ENCODE data around the gene IFNE. TPM values are rescaled to one million over a fixed set of nuclear protein-coding genes. Genes with fewer than 3 reads are reported as not detected.
"Not testable (repeated sequence)": the region's sequence is repeated elsewhere in the genome, so short reads cannot be mapped to it uniquely, and the experiment has no call there.

IFNE gene
- total RNA-seq, 2 donors from 2014 or later, result not detected

DNA sequence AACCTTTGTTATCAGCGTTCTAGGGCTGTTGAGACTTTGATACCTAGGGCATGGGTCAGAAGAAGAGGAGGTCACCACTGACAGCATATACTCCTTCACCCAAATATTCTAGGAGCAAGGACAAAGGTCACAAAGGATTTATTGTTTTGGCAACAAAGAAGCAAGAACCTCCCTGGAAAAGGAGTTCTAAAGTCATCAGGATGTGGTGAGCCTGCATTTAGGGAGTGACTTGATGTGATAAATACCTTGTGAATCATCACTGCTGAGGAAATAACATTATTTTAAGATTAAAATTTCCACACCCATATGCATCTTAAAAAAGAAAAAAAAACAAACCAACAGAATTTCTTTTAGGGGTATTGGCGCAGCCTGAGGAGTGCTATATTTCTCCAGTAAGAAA lies 28.0 kb downstream of the IFNE start:
- Histone ChIP-seq H3K9me3 (no peaks in the 10 kb centered on the region), H3K27ac (no peak overlapping the region), H3K4me1 (ENCODE audit: control insufficient read depth in 1 of 2, low read depth in 2 of 2) (no peaks in the 10 kb centered on the region), H3K4me3 (no peak overlapping the region), H3K27me3 (replicated peaks; ENCODE audit: insufficient read depth) (no peaks in the 10 kb centered on the region), H3K36me3 (no peaks in the 10 kb centered on the region)
- TF ChIP-seq, protein P1, sequence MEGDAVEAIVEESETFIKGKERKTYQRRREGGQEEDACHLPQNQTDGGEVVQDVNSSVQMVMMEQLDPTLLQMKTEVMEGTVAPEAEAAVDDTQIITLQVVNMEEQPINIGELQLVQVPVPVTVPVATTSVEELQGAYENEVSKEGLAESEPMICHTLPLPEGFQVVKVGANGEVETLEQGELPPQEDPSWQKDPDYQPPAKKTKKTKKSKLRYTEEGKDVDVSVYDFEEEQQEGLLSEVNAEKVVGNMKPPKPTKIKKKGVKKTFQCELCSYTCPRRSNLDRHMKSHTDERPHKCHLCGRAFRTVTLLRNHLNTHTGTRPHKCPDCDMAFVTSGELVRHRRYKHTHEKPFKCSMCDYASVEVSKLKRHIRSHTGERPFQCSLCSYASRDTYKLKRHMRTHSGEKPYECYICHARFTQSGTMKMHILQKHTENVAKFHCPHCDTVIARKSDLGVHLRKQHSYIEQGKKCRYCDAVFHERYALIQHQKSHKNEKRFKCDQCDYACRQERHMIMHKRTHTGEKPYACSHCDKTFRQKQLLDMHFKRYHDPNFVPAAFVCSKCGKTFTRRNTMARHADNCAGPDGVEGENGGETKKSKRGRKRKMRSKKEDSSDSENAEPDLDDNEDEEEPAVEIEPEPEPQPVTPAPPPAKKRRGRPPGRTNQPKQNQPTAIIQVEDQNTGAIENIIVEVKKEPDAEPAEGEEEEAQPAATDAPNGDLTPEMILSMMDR (IDR thresholded peaks at IDR 0.05), result no peak
- ATAC-seq (ENCODE audit: insufficient number of reproducible peaks, low FRiP score, low read depth), result no peak
- DNase-seq (ENCODE audit: low spot score), result no peak

DNA sequence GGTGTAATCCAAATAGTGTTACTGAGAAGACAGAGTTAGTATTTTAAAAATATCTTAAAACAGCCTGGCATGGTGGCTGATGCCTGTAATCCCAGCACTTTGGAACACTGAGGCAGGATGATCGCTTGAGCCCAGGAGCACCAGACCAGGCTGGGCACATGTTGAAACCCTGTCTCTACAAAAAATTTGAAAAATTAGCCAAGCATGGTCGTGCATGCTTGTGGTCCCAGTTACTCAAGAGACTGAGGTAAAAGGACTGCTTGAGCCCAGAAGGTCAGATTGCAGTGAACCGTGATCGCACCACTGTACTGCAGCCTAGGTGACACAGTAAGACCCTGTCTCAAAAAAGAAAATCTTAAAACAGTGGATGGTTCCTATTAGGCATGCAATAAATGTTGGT lies 29.4 kb downstream of the IFNE start:
- H3K36me3 ChIP-seq, result no peaks in the 10 kb centered on the region
- DNase-seq (ENCODE audit: low spot score) (no peak), ATAC-seq (ENCODE audit: insufficient number of reproducible peaks, low FRiP score, low read depth) (no peak)
- no peaks in the 10 kb centered on the region for H3K9me3 ChIP-seq
- no peak overlapping the region for H3K4me3 ChIP-seq
- TF ChIP-seq, protein P1 (IDR thresholded peaks at IDR 0.05), result no peak
- H3K27ac ChIP-seq, result no peak overlapping the region
- H3K27me3 ChIP-seq (replicated peaks; ENCODE audit: insufficient read depth), result no peaks in the 10 kb centered on the region
- no peaks in the 10 kb centered on the region for H3K4me1 ChIP-seq (ENCODE audit: control insufficient read depth in 1 of 2, low read depth in 2 of 2)

DNA sequence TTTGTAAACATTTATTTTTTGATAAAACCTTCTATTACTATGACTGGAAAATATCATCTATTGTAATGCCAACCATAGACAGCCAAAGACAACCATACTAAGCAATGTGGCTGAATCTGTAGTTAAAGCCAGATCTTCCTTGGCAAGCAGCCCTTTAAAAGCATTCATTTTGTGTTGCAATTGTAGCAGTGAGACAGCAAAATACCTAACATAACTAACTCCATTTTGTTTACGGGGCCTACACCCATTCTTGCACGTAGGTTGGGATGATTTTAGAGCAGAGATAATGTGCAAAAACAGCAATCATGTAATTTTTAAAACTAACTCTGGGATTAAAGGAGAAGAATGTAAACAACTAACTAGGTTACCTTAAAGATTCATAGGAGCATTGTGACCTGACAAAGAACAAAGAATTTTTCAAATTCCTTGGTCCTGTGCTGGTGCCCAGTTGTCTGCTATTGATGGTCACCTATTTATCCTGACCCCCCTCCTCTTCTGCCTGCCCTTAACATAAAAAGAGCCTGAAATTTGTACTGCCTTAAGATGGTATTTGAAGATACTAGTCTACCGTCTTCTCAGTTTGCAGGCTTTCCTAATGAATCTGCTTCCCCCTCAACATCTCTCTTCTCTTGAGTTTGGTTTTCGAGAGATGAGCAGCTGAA lies 31.2 kb downstream of the IFNE start:
- Histone ChIP-seq H3K4me1 (ENCODE audit: control insufficient read depth in 1 of 2, low read depth in 2 of 2) (no peaks in the 10 kb centered on the region), H3K4me3 (no peak overlapping the region), H3K27ac (no peak overlapping the region), H3K9me3 (no peaks in the 10 kb centered on the region), H3K27me3 (replicated peaks; ENCODE audit: insufficient read depth) (no peaks in the 10 kb centered on the region), H3K36me3 (no peaks in the 10 kb centered on the region)
- no peak for DNase-seq (ENCODE audit: low spot score)
- TF ChIP-seq, protein P1 (IDR thresholded peaks at IDR 0.05), result no peak
- no peak for ATAC-seq (ENCODE audit: insufficient number of reproducible peaks, low FRiP score, low read depth)

DNA sequence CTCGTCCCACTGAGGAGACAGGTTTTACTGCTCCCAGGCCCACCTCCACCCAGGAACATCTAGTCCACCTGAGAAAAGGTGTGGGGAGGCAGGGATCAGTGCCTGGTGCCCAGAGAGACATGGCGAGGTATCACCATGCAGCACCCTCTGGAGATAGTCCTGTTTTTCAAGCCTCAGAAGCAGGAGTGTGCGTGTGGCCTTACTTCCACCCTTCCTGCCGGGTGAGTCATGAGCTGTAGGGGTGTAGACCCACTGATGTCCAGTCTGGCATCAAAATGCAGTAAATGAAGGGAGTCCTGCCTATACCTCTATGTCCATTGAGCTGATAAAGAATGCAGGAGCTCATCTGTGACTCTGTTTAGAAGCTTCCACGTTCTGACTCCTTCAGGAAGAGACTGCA lies 32.8 kb downstream of the IFNE start:
- ATAC-seq (ENCODE audit: insufficient number of reproducible peaks, low FRiP score, low read depth); H3K4me3 ChIP-seq; H3K9me3 ChIP-seq; H3K27ac ChIP-seq; H3K27me3 ChIP-seq (replicated peaks; ENCODE audit: insufficient read depth); H3K4me1 ChIP-seq (ENCODE audit: control insufficient read depth in 1 of 2, low read depth in 2 of 2); H3K36me3 ChIP-seq; DNase-seq (ENCODE audit: low spot score): not testable (repeated sequence)

DNA sequence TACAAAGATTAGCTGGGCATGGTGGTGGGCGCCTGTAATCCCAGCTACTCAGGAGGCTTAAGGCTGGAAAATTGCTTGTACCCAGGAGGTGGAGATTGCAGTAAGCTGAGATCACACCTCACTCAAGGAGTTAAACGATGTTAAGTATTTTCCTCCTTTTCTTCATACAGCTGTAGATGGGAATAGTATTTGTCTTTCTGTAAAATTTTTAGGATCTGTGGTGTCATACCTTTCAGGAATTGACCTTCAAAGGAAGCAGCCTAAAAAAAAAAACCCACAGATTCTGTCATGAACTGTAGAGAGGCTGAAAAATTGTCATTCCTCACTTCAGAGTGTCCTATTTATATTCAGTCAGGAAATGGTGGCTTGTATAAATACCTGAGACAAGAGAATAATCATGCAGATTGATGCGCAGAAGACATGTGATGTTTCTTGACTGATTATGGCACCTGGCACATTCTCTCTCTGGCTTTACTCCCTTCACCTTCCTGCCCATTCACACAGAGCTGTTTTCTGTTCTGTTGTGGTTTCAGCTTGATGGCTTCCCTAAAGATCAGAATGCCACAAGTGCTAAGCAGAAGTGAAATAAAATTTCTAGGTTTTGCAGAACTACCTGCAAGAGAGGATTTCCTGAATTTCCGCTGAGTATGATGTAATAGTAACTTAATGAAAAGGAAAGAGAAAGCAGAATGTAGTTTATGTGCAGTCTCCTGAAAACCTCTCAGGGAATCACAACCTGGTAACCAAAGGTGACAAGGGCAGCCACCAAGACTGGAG lies 38.1 kb downstream of the IFNE start:
- no peak for DNase-seq (ENCODE audit: low spot score)
- TF ChIP-seq, protein P1 (IDR thresholded peaks at IDR 0.05), result no peak
- Histone ChIP-seq H3K27me3 (replicated peaks; ENCODE audit: insufficient read depth) (no peaks in the 10 kb centered on the region), H3K27ac (no peak overlapping the region), H3K36me3 (no peaks in the 10 kb centered on the region), H3K4me1 (ENCODE audit: control insufficient read depth in 1 of 2, low read depth in 2 of 2) (no peaks in the 10 kb centered on the region), H3K9me3 (no peaks in the 10 kb centered on the region), H3K4me3 (no peak overlapping the region)
- no peak for ATAC-seq (ENCODE audit: insufficient number of reproducible peaks, low FRiP score, low read depth)

Measured in thoracic aorta (tissue), 2 donors.